ENCODE data around the gene PLA2R1.

GRCh38 chr2:159995038-159995437 lies 67.4 kb downstream of the PLA2R1 start:
- TF ChIP-seq CTCF (IDR thresholded peaks at IDR 0.05) (no peak), STAT6 (CRISPR knock-in tag; conservative IDR thresholded peaks at IDR 0.05; ENCODE audit: low read depth) (no peak), TEAD4 (CRISPR knock-in tag; IDR thresholded peaks at IDR 0.05) (no peak), ZNF138 (CRISPR knock-in tag; conservative IDR thresholded peaks at IDR 0.05) (no peak), NR1H2 (CRISPR knock-in tag; IDR thresholded peaks at IDR 0.05) (no peak), NFYB (CRISPR knock-in tag; conservative IDR thresholded peaks at IDR 0.05; ENCODE audit: low read depth) (no peak), PRRX2 (CRISPR knock-in tag; IDR thresholded peaks at IDR 0.05) (no peak)

Measured in WTC11 (cell line).